Cardiac fibroblast (primary cell): ENCODE results near the gene ANKRD33B.

Experiments
- DNase-seq, 2 donors: peaks; one replicate each; pipeline versions ENCODE4 v3.0.0 to v3.0.0-alpha.2; 2010; ENCODE audit warnings: low read depth in 2 of 2
- H3K4me3 ChIP-seq, 2 donors: replicated peaks in 1 of 2; 1 replicate in 1 of 2; 2 replicates in 1 of 2; pipeline ENCODE4 v1.5.1; 2011; ENCODE audit warnings: low read depth in 2 of 2, low read length in 2 of 2, mild to moderate bottlenecking in 2 of 2, moderate library complexity in 1 of 2
- TF ChIP-seq, protein P1 (sequence below): IDR thresholded peaks from one replicate; pipeline ENCODE4 v1.5.1; 2011; ENCODE audit warnings: low read depth, mild to moderate bottlenecking, low read length, inconsistent platforms

Gene ANKRD33B

DNA sequence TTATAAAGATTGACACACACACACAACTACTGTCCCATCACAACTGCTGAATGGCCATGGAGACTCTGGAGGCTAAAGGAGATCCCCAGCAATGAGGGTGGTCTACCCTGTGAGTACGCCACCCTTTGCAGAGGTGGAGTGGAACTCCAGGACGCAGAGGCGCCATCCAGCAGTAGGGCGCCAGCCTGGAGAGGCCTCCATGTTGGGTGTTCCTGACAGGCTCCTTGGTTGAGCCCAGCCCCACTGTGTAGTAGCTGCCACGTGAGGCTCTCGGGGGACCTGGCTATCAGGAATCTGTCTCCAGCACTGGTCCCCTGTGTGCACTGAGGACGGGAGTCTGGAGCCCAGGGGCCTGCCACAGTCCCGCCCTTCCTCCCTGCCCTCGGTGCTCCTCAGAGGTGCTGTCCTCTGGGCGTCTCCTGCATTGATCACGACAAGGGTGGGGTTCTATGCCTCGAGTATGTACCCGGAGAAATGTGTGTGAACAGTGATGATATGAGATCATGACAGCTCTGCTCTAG, 124.8 kb downstream of the ANKRD33B start:
- TF ChIP-seq, protein P1, sequence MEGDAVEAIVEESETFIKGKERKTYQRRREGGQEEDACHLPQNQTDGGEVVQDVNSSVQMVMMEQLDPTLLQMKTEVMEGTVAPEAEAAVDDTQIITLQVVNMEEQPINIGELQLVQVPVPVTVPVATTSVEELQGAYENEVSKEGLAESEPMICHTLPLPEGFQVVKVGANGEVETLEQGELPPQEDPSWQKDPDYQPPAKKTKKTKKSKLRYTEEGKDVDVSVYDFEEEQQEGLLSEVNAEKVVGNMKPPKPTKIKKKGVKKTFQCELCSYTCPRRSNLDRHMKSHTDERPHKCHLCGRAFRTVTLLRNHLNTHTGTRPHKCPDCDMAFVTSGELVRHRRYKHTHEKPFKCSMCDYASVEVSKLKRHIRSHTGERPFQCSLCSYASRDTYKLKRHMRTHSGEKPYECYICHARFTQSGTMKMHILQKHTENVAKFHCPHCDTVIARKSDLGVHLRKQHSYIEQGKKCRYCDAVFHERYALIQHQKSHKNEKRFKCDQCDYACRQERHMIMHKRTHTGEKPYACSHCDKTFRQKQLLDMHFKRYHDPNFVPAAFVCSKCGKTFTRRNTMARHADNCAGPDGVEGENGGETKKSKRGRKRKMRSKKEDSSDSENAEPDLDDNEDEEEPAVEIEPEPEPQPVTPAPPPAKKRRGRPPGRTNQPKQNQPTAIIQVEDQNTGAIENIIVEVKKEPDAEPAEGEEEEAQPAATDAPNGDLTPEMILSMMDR = no peak
- DNase-seq = no peak

DNA sequence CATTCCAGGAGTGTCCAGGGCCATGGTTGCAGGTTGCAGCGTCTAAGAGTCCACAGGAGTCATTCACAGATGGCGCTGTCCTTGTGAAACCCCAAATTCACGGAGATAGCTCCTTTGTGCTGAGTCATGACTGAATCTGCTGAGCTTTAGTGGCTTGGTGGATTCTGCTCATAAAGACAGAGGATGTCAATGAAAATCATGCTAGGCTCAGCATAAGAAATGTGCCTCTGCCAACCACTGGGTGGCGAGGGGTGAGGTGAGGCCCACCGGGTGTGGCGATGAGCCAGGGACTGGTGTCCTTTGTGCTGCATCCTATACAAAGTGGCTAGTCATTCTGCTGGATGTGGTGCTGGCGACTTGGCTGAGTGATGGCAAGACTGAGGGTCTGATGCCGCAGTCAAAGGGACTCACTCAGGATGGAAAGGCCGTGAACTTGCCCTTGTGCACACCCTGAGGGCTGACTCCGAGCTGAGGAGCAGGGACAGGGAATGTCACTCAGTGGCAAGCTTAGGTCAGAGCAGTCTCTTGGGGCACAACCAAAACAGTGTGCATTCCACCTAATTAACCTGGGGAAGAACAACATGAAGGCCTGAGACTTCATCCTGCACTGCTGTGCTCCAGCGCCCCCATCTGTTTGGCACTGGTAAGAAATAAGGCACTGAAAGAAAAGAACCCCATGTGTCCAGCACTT, 125.7 kb downstream of the ANKRD33B start:
- peak; percentile 20 to 64 for DNase-seq
- TF ChIP-seq, protein P1 = peak; percentile 54
- no peak overlapping the region for H3K4me3 ChIP-seq

More for the DNA sequence above, 124.8 kb downstream of the ANKRD33B start:
- no peak overlapping the region for H3K4me3 ChIP-seq

GRCh38 chr5:10690460-10691440, 126.9 kb downstream of the ANKRD33B start:
- TF ChIP-seq, protein P1 = no peak
- H3K4me3 ChIP-seq = no peak overlapping the region
- no peak for DNase-seq

- H3K4me3 ChIP-seq = no peak overlapping the region
- DNase-seq = peak; percentile 37 to 75
- TF ChIP-seq, protein P1 = no peak
These were observed 128.2 kb downstream of the ANKRD33B start for GRCh38 chr5:10691826-10692785.

- peak; percentile 76 to 78 for DNase-seq
- no peak overlapping the region for H3K4me3 ChIP-seq
These were observed 131.3 kb downstream of the ANKRD33B start for GRCh38 chr5:10695055-10695649.

More at GRCh38 chr5:10695055-10695649, 131.3 kb downstream of the ANKRD33B start:
- TF ChIP-seq, protein P1 = peak; percentile 81
